ENCODE data around the gene KIF5C.

- no peak for TF ChIP-seq CTCF (IDR thresholded peaks at IDR 0.05 in 4 of 5, conservative IDR thresholded peaks at IDR 0.05 in 1 of 5)
- TF ChIP-seq POLR2A (IDR thresholded peaks at IDR 0.05), result no peak
Measured at GRCh38 chr2:149041482-149041881, 166.5 kb downstream of the KIF5C start.

Data from gastrocnemius medialis (tissue), 4 donors.